Heart right ventricle (tissue), 16 donors: ENCODE data around the gene SRSF12. TPM values are rescaled to one million over a fixed set of nuclear protein-coding genes. Genes with fewer than 3 reads are reported as not detected.

Experiments used
- ATAC-seq, 8 donors: fragments of 200-7000 bp; cut with Tn5 transposase; one replicate each; pipeline ENCODE4 v1.9.1; 2020; ENCODE audit warnings: mild to moderate bottlenecking in 8 of 8, moderate library complexity in 8 of 8, moderate number of reproducible peaks in 1 of 8
- DNase-seq, 2 donors: peaks; one replicate each; pipeline ENCODE4 v3.0.0-alpha.2; 2020
- H3K27ac ChIP-seq, 10 donors: fragments of 200-600 bp; sonication (generic) in 2 of 10; one replicate each; pipeline versions ENCODE4 v1.5.0 to v1.8.0; 2020 to 2022; ENCODE audit warnings: mild to moderate bottlenecking in 3 of 10
- H3K27me3 ChIP-seq, 7 donors: fragments of 200-600 bp; one replicate each; pipeline ENCODE4 v1.8.0; 2021 to 2022; ENCODE audit warnings: mild to moderate bottlenecking in 2 of 7
- H3K36me3 ChIP-seq, 9 donors: fragments of 200-600 bp; sonication (generic) in 1 of 9; one replicate each; pipeline versions ENCODE4 v1.5.0 to v1.8.0; 2020 to 2022; ENCODE audit warnings: mild to moderate bottlenecking in 2 of 9
- H3K4me1 ChIP-seq, 9 donors: fragments of 200-600 bp; sonication (generic) in 1 of 9; one replicate each; pipeline versions ENCODE4 v1.5.0 to v1.8.0; 2020 to 2022; ENCODE audit warnings: mild to moderate bottlenecking in 4 of 9
- H3K4me3 ChIP-seq, 10 donors: fragments of 200-600 bp; sonication (generic) in 2 of 10; one replicate each; pipeline versions ENCODE4 v1.5.0 to v1.8.0; 2020 to 2022; ENCODE audit warnings: mild to moderate bottlenecking in 7 of 10, moderate library complexity in 2 of 10
- H3K9me3 ChIP-seq, 11 donors: fragments of 200-600 bp in 10 of 11; sonication (generic) in 2 of 11; one replicate each; pipeline versions ENCODE4 v1.5.0 to v1.8.0; 2013 to 2022; ENCODE audit warnings: mild to moderate bottlenecking in 2 of 11, control low read depth in 1 of 11, moderate library complexity in 1 of 11
- CTCF ChIP-seq, 9 donors: fragments of 200-600 bp; sonication (generic) in 2 of 9; IDR thresholded peaks; one replicate each; pipeline versions ENCODE4 v1.5.0 to v1.8.0; 2021 to 2022; ENCODE audit warnings: antibody characterized with exemption in 9 of 9, mild to moderate bottlenecking in 5 of 9, moderate library complexity in 1 of 9
- WGBS, 2 donors: extraction: QIAGEN DNeasy Blood & Tissue Kit; methylation state at CpG; one replicate each; pipeline ENCODE4 v1.1.7; 2013; ENCODE audit warnings: inconsistent platforms in 1 of 2; 5-methylcytosine and 5-hydroxymethylcytosine counted together
- intact Hi-C, 10 donors: fragments of 100-400 bp; cut with DNase I; formaldehyde crosslinking; loops; one replicate each; pipeline versions ENCODE4 v1.11.1 to v1.14.2; 2022
- polyA plus RNA-seq, 2 donors: library from polyadenylated mRNA; stranded (reverse); fragments of 200-250 nt; gene quantifications; one replicate each; pipeline ENCODE4 v1.2.3, GENCODE V29; 2013
- total RNA-seq, 10 donors: library from RNA; stranded (reverse); fragmentation: NEBNext Ultra II Directional in 3 of 10; extraction: Animal tissue kit (Norgen Biotek cat#: 25700) in 3 of 10; gene quantifications; one replicate each; pipeline versions ENCODE4 v1.2.1 to v1.2.4, GENCODE V29; 2021 to 2023
- donor health status: Arrhythmogenic right ventricular cardiomyopathy.
- donor health status: ischemic (EF 13 %, LVEDD 7.1; RV severe dilation, severe dysfunction).
- donor health status: healthy with polysubstance abuse.
- donor health status: DM: no; HTN: yes; CAD: no.
- donor health status: DM: no; HTN: no; CAD: no.
- donor health status: ischemic (EF 25% LVEDD 6.9; RV normal size, moderate dysfunction).
- donor health status: ischemic (EF 25% LVEDD 5.7; RV mildly dilated, moderate dysfunction).
- donor health status: healthy.
- donor health status: DM: yes; HTN: yes; CAD: no.
- donor health status: Ischemic cardiomyopathy.
- donor health status: ischemic (EF 35%, LVEDD 5.7; RV mildly dilated, moderate dysfunction).
- donor health status: nonischemic (EF 11% LVEDD 7.7; RV severe dilation, severe dysfunction).
- donor health status: DM: yes; HTN: yes; CAD: no.
- donor health status: PGD.
- donor health status: ischemic (EF 29% LVEDD 5.4; RV normal size, mild dysfunction).
- donor health status: nonischemic (EF 23%, LVEDD 6.1; RV moderate dilation, normal function).

The SRSF12 gene
- total and polyA plus RNA-seq, 12 donors = 0.06 to 0.47 (median 0.17) TPM; not detected in 2

- Histone ChIP-seq H3K27ac (no peak overlapping the region), H3K27me3 (no peaks in the 10 kb centered on the region), H3K4me3 (no peak overlapping the region), H3K36me3 (peaks cover 0 to 5% (median 0%) of the 10 kb centered on the region in 9 donors), H3K4me1 (peaks cover 0 to 26% (median 16%) of the 10 kb centered on the region in 9 donors), H3K9me3 (no peaks in the 10 kb centered on the region)
- WGBS, 2 donors = 87 to 92% methylated on average over 2 of the region's 2 CpGs
- intact Hi-C loops = no loop called here
- ATAC-seq (no peak), DNase-seq (no peak)
- TF ChIP-seq CTCF (IDR thresholded peaks at IDR 0.05) = no peak
These were observed 26.6 kb upstream of the SRSF12 start for GRCh38 chr6:89144354-89144906.

- Histone ChIP-seq H3K9me3 (no peaks in the 10 kb centered on the region), H3K4me1 (peaks cover 0 to 21% (median 7%) of the 10 kb centered on the region in 9 donors), H3K27me3 (no peaks in the 10 kb centered on the region), H3K4me3 (no peak overlapping the region), H3K27ac (no peak overlapping the region), H3K36me3 (no peaks in the 10 kb centered on the region)
- TF ChIP-seq CTCF (IDR thresholded peaks at IDR 0.05) = no peak
- ATAC-seq = peak in 7 of 8 donors; percentile 42 to 97 (median 84)
- 72 to 73% methylated on average over 7 of the region's 7 CpGs for WGBS, 2 donors
- DNase-seq = no peak
- intact Hi-C loops = no loop called here
These were observed 22.7 kb upstream of the SRSF12 start for GRCh38 chr6:89140347-89141156.

- Histone ChIP-seq H3K4me1 (peaks cover 0 to 14% (median 0%) of the 10 kb centered on the region in 9 donors), H3K4me3 (no peak overlapping the region), H3K36me3 (no peaks in the 10 kb centered on the region), H3K27me3 (no peaks in the 10 kb centered on the region), H3K9me3 (no peaks in the 10 kb centered on the region), H3K27ac (no peak overlapping the region)
- no peak for TF ChIP-seq CTCF (IDR thresholded peaks at IDR 0.05)
- intact Hi-C loops = loop anchor here in 1 of 10 donors (10.0 kb wide), 1 partner anchor 155 kb away; no protein-coding TSS in a partner anchor
- WGBS, 2 donors = 85 to 86% methylated on average over 5 of the region's 5 CpGs
- DNase-seq = no peak
- ATAC-seq = no peak
These were observed 21.9 kb upstream of the SRSF12 start for GRCh38 chr6:89139509-89140346.

- no peaks in the 10 kb centered on the region for H3K9me3 ChIP-seq
- H3K27ac ChIP-seq = no peak overlapping the region
- peak in 1 of 8 donors; percentile 43 for ATAC-seq
- no peaks in the 10 kb centered on the region for H3K27me3 ChIP-seq
- DNase-seq = no peak
- H3K4me1 ChIP-seq = peaks cover 0 to 14% (median 0%) of the 10 kb centered on the region in 9 donors
- intact Hi-C loops = loop anchor here in 1 of 10 donors (10.0 kb wide), 1 partner anchor 153 kb away; no protein-coding TSS in a partner anchor
- 50 to 69% methylated on average over 2 of the region's 2 CpGs for WGBS, 2 donors
- no peak overlapping the region for H3K4me3 ChIP-seq
- no peak for TF ChIP-seq CTCF (IDR thresholded peaks at IDR 0.05)
- H3K36me3 ChIP-seq = no peaks in the 10 kb centered on the region
These were observed 20.3 kb upstream of the SRSF12 start for GRCh38 chr6:89138173-89138572.
